Measurements from ENCODE around the gene NRG3.

- no peak for TF ChIP-seq CTCF (IDR thresholded peaks at IDR 0.05; ENCODE audit: low read length)
- no peak for TF ChIP-seq EZH2 (IDR thresholded peaks at IDR 0.05; ENCODE audit: borderline replicate concordance, low read length)
Measured at GRCh38 chr10:82240408-82240807, 365.4 kb downstream of the NRG3 start.
